OCI-LY1 (cell line): ENCODE results near the gene ACADL.

Source experiments
- H2AFZ ChIP-seq: fragments of 200-600 bp; sonication (generic), shearing (Covaris generic); 2 replicates; pipeline ENCODE4 v1.6.0; 2014; ENCODE audit warnings: antibody characterized with exemption, mild to moderate bottlenecking, low read length
- H3F3A ChIP-seq: fragments of 200-600 bp; sonication (generic), shearing (Covaris generic); 2 replicates; pipeline ENCODE4 v1.6.0; 2014; ENCODE audit warnings: mild to moderate bottlenecking, antibody characterized with exemption, low read length, moderate library complexity; ENCODE audit not compliant: insufficient read depth
- H3K27ac ChIP-seq: fragments of 200-600 bp; sonication (generic); 2 replicates; pipeline ENCODE4 v1.5.1; 2014; ENCODE audit warnings: low read length, mixed run types, mild to moderate bottlenecking, low read depth; ENCODE audit not compliant: poor library complexity, severe bottlenecking
- H3K27me3 ChIP-seq: fragments of 200-600 bp; sonication (generic); 2 replicates; pipeline ENCODE4 v1.6.0; 2014; ENCODE audit warnings: antibody characterized with exemption, mild to moderate bottlenecking, low read length, moderate library complexity; ENCODE audit not compliant: insufficient read depth
- H3K36me3 ChIP-seq: fragments of 200-600 bp; sonication (generic); 2 replicates; pipeline ENCODE4 v1.6.1; 2014; ENCODE audit warnings: mild to moderate bottlenecking, antibody characterized with exemption, low read length, moderate library complexity, mixed read lengths; ENCODE audit not compliant: insufficient read depth
- H3K4me1 ChIP-seq: fragments of 200-600 bp; sonication (generic); 2 replicates; pipeline ENCODE4 v1.5.1; 2014; ENCODE audit warnings: mild to moderate bottlenecking, low read length, moderate library complexity; ENCODE audit not compliant: insufficient read depth, severe bottlenecking
- H3K4me2 ChIP-seq: fragments of 200-600 bp; sonication (generic), shearing (Covaris generic); 2 replicates; pipeline ENCODE4 v1.6.1; 2014; ENCODE audit warnings: low read length
- H3K4me3 ChIP-seq: fragments of 200-600 bp; sonication (generic); 2 replicates; pipeline ENCODE4 v1.5.1; 2014; ENCODE audit warnings: low read length, low read depth, mild to moderate bottlenecking, mixed read lengths; ENCODE audit not compliant: poor library complexity, severe bottlenecking
- H3K79me2 ChIP-seq: fragments of 200-600 bp; shearing (Covaris generic); 2 replicates; pipeline ENCODE4 v1.6.1; 2016; ENCODE audit warnings: mixed run types, low read length, mixed read lengths; ENCODE audit not compliant: insufficient read depth
- H3K9ac ChIP-seq: fragments of 200-600 bp; sonication (generic), shearing (Covaris generic); 2 replicates; pipeline ENCODE4 v1.6.1; 2014; ENCODE audit warnings: mild to moderate bottlenecking, low read length, mixed read lengths
- H3K9me2 ChIP-seq: fragments of 200-600 bp; sonication (generic), shearing (Covaris generic); 2 replicates; pipeline ENCODE4 v1.6.1; 2014; ENCODE audit warnings: low read depth, mild to moderate bottlenecking, low read length, mixed read lengths
- H3K9me3 ChIP-seq: fragments of 200-600 bp; shearing (Covaris generic); 2 replicates; pipeline ENCODE4 v1.6.1; 2014; ENCODE audit warnings: low read length, mixed read lengths
- H4K20me1 ChIP-seq: fragments of 200-600 bp; sonication (generic), shearing (Covaris generic); 2 replicates; pipeline ENCODE4 v1.6.0; 2016; ENCODE audit warnings: mild to moderate bottlenecking, low read length; ENCODE audit not compliant: insufficient read depth
- EZH2 ChIP-seq: fragments of 200-600 bp; sonication (generic), shearing (Covaris generic); IDR thresholded peaks from 2 replicates; pipeline ENCODE4 v1.8.0; 2017; ENCODE audit warnings: borderline replicate concordance, mixed run types, mild to moderate bottlenecking, antibody characterized with exemption, low read length, moderate library complexity, mixed read lengths
- TF ChIP-seq, protein P1 (sequence below): fragments of 200-600 bp; sonication (generic), shearing (Covaris generic); IDR thresholded peaks from 2 replicates; pipeline ENCODE4 v1.5.1; 2017; ENCODE audit warnings: mild to moderate bottlenecking, antibody characterized with exemption, low read length, moderate library complexity, mixed read lengths

Gene ACADL

DNA sequence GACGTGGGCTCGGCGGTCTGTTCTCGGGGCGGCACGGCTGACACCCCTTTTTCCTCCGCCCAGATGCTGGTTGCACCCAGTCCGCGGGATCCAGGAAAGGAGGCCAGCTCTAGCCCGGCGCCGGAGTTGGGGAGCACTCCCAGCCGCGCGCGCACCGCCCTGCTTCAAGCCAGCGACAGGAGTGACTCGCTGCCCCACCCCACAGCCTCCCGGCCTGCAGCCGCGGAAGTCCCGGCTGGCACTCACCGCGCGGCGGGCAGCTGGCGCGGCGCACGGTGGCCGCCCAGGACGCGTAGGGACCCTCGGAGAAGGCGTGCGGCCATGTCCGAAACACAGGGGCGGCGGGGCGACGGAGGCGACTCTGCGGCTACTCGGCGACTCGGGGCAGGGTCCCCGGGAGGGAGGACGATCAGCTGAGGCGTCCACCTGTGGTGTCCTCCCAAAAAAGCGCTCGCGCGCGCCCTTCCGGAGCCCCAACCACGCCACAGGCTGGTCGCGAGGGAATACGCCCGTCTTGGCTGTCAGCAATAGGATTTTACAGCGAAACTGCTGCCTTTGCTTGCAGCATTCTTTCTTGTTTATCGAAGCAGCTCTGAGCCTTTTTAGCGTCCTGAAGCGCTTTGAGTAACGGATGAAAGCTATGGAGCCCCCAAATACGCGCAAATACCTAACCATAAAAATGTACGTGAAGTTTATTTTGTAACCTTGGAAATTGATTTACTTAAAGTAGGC, at the start of gene ACADL:
Gene ACADL (minus strand): TSS at position 507 of the 732 bp plus-strand sequence. CDS start 184 bp downstream, at position 323.
- Histone ChIP-seq H2AFZ (no peak within 1 kb of the TSS), H3K4me2 (no peak within 1 kb of the TSS), H3K27ac (no peak within 1 kb of the TSS), H4K20me1 (no peaks in the 10 kb centered on the region), H3K9me3 (no peaks in the 10 kb centered on the region), H3K4me3 (no peak within 1 kb of the TSS), H3K79me2 (no peaks in the 10 kb centered on the region), H3K9ac (no peak within 1 kb of the TSS), H3K27me3 (no peaks in the 10 kb centered on the region), H3K4me1 (no peaks in the 10 kb centered on the region), H3F3A (no peaks in the 10 kb centered on the region), H3K36me3 (no peaks in the 10 kb centered on the region), H3K9me2 (no peaks in the 10 kb centered on the region)
- TF ChIP-seq, protein P1, sequence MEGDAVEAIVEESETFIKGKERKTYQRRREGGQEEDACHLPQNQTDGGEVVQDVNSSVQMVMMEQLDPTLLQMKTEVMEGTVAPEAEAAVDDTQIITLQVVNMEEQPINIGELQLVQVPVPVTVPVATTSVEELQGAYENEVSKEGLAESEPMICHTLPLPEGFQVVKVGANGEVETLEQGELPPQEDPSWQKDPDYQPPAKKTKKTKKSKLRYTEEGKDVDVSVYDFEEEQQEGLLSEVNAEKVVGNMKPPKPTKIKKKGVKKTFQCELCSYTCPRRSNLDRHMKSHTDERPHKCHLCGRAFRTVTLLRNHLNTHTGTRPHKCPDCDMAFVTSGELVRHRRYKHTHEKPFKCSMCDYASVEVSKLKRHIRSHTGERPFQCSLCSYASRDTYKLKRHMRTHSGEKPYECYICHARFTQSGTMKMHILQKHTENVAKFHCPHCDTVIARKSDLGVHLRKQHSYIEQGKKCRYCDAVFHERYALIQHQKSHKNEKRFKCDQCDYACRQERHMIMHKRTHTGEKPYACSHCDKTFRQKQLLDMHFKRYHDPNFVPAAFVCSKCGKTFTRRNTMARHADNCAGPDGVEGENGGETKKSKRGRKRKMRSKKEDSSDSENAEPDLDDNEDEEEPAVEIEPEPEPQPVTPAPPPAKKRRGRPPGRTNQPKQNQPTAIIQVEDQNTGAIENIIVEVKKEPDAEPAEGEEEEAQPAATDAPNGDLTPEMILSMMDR, result no peak
- no peak for TF ChIP-seq EZH2

- H3K9me2 ChIP-seq, result no peaks in the 10 kb centered on the region
- H3K4me1 ChIP-seq, result no peaks in the 10 kb centered on the region
- H2AFZ ChIP-seq, result no peak overlapping the region
- no peak overlapping the region for H3K9ac ChIP-seq
- H3K27me3 ChIP-seq, result no peaks in the 10 kb centered on the region
- no peaks in the 10 kb centered on the region for H3K9me3 ChIP-seq
- H4K20me1 ChIP-seq, result no peaks in the 10 kb centered on the region
- H3K27ac ChIP-seq, result no peak overlapping the region
- H3K4me3 ChIP-seq, result no peak overlapping the region
- H3K36me3 ChIP-seq, result no peaks in the 10 kb centered on the region
- H3K79me2 ChIP-seq, result no peaks in the 10 kb centered on the region
- TF ChIP-seq, protein P1, result no peak
- no peak for TF ChIP-seq EZH2
- no peaks in the 10 kb centered on the region; the same call in 1 of the 2 replicates for H3F3A ChIP-seq
- H3K4me2 ChIP-seq, result no peak overlapping the region
These were observed 46.1 kb upstream of the ACADL start for GRCh38 chr2:210271300-210271699.

DNA sequence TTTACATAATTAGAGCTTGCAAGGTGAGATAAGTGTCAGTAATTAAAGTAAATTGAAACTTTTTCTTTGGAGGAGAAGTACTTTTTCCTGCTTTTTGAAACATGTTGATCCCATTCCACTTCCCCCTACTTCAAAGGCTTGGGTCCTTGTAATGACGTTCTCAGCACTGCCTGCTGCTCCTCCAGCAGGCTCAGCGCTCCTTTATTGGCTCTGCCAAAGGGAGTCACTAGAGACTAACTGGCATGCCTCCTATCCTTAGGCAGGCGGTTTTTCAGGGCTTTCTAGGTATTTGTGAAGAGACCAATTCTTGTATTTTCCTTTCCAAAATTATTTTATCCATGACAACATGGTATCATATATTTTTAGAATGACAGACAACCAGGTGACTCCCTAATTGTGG, 43.9 kb upstream of the ACADL start:
- Histone ChIP-seq H3K36me3 (no peaks in the 10 kb centered on the region), H3K27ac (no peak overlapping the region), H3K27me3 (no peaks in the 10 kb centered on the region), H3K9me2 (no peaks in the 10 kb centered on the region), H3K9ac (no peak overlapping the region), H3K79me2 (no peaks in the 10 kb centered on the region), H2AFZ (no peak overlapping the region), H3F3A (no peaks in the 10 kb centered on the region; the same call in 1 of the 2 replicates), H3K4me1 (no peaks in the 10 kb centered on the region), H3K4me3 (no peak overlapping the region), H3K9me3 (no peaks in the 10 kb centered on the region), H3K4me2 (no peak overlapping the region), H4K20me1 (no peaks in the 10 kb centered on the region)
- TF ChIP-seq, protein P1, result no peak
- TF ChIP-seq EZH2, result no peak
